GM12875 (cell line): Measurements from ENCODE around the gene NUCB1.

ENCODE experiments used
- H3K4me3 ChIP-seq: one replicate; pipeline ENCODE4 v1.5.1; 2011; ENCODE audit warnings: low read depth, low read length, control low read depth
- CTCF ChIP-seq: IDR thresholded peaks from 2 replicates; pipeline ENCODE4 v1.5.1; 2011; ENCODE audit warnings: low read depth, mild to moderate bottlenecking, control low read depth, inconsistent platforms, low read length, moderate library complexity, borderline replicate concordance; ENCODE audit not compliant: insufficient read depth

Gene NUCB1

GRCh38 chr19:48970923-48971395, 70.8 kb downstream of the NUCB1 start:
- peak; percentile 92 for TF ChIP-seq CTCF
- no peak overlapping the region for H3K4me3 ChIP-seq
